Endothelial cell (in vitro differentiated cells): ENCODE measurements around the gene KIF26A. TPM values are rescaled to one million over a fixed set of nuclear protein-coding genes. Genes with fewer than 3 reads are reported as not detected.

Experiments
- DNase-seq: peaks from one replicate; pipeline ENCODE4 v3.0.0; 2021; ENCODE audit warnings: low spot score
- H3K27ac Mint-ChIP-seq: one replicate; pipeline ENCODE4 v1.8.0; 2021; ENCODE audit warnings: mixed read lengths, inconsistent platforms; ENCODE audit not compliant: unreplicated experiment
- H3K27me3 Mint-ChIP-seq: one replicate; pipeline ENCODE4 v1.8.0; 2021; ENCODE audit warnings: mild to moderate bottlenecking, moderate library complexity, mixed read lengths, inconsistent platforms; ENCODE audit not compliant: unreplicated experiment
- H3K36me3 Mint-ChIP-seq: one replicate; pipeline ENCODE4 v1.8.0; 2021; ENCODE audit warnings: mild to moderate bottlenecking, low read depth, mixed read lengths, inconsistent platforms; ENCODE audit not compliant: unreplicated experiment
- H3K4me1 Mint-ChIP-seq: one replicate; pipeline ENCODE4 v1.8.0; 2021; ENCODE audit warnings: mild to moderate bottlenecking, mixed read lengths, inconsistent platforms; ENCODE audit not compliant: unreplicated experiment
- H3K4me3 Mint-ChIP-seq: one replicate; pipeline ENCODE4 v1.8.0; 2021; ENCODE audit warnings: mild to moderate bottlenecking, mixed read lengths, inconsistent platforms; ENCODE audit not compliant: unreplicated experiment
- H3K9me3 Mint-ChIP-seq: one replicate; pipeline ENCODE4 v1.8.0; 2021; ENCODE audit warnings: mixed read lengths, inconsistent platforms; ENCODE audit not compliant: unreplicated experiment
- total RNA-seq: library from RNA; stranded (reverse); fragmentation: NEBNext Ultra II Directional; extraction: Animal tissue kit (Norgen Biotek cat#: 25700); gene quantifications from one replicate; pipeline ENCODE4 v1.2.1, GENCODE V29; 2021; ENCODE audit not compliant: unreplicated experiment
- TF ChIP-seq, protein P1 (sequence below): fragments of 200-600 bp; sonication (generic); IDR thresholded peaks from one replicate; pipeline ENCODE4 v1.5.0; 2021; ENCODE audit warnings: antibody characterized with exemption; ENCODE audit not compliant: unreplicated experiment

Gene KIF26A
- total RNA-seq, 1 donor from 2014 or later, result 96.9 TPM

- Mint-ChIP-seq H3K4me3 (no peak overlapping the region), H3K27ac (no peak overlapping the region), H3K36me3 (no peaks in the 10 kb centered on the region), H3K9me3 (no peaks in the 10 kb centered on the region), H3K4me1 (no peaks in the 10 kb centered on the region), H3K27me3 (no peaks in the 10 kb centered on the region)
- DNase-seq, result no peak
- TF ChIP-seq, protein P1, sequence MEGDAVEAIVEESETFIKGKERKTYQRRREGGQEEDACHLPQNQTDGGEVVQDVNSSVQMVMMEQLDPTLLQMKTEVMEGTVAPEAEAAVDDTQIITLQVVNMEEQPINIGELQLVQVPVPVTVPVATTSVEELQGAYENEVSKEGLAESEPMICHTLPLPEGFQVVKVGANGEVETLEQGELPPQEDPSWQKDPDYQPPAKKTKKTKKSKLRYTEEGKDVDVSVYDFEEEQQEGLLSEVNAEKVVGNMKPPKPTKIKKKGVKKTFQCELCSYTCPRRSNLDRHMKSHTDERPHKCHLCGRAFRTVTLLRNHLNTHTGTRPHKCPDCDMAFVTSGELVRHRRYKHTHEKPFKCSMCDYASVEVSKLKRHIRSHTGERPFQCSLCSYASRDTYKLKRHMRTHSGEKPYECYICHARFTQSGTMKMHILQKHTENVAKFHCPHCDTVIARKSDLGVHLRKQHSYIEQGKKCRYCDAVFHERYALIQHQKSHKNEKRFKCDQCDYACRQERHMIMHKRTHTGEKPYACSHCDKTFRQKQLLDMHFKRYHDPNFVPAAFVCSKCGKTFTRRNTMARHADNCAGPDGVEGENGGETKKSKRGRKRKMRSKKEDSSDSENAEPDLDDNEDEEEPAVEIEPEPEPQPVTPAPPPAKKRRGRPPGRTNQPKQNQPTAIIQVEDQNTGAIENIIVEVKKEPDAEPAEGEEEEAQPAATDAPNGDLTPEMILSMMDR, result no peak
Observed at GRCh38 chr14:104102282-104102914, 36.0 kb upstream of the KIF26A start.

GRCh38 chr14:104103061-104103445 is 35.3 kb upstream of the KIF26A start:
- no peaks in the 10 kb centered on the region for H3K4me1 Mint-ChIP-seq
- no peak overlapping the region for H3K4me3 Mint-ChIP-seq
- H3K9me3 Mint-ChIP-seq, result no peaks in the 10 kb centered on the region
- no peak overlapping the region for H3K27ac Mint-ChIP-seq
- DNase-seq, result no peak
- no peaks in the 10 kb centered on the region for H3K27me3 Mint-ChIP-seq
- TF ChIP-seq, protein P1, result no peak
- no peaks in the 10 kb centered on the region for H3K36me3 Mint-ChIP-seq

DNA sequence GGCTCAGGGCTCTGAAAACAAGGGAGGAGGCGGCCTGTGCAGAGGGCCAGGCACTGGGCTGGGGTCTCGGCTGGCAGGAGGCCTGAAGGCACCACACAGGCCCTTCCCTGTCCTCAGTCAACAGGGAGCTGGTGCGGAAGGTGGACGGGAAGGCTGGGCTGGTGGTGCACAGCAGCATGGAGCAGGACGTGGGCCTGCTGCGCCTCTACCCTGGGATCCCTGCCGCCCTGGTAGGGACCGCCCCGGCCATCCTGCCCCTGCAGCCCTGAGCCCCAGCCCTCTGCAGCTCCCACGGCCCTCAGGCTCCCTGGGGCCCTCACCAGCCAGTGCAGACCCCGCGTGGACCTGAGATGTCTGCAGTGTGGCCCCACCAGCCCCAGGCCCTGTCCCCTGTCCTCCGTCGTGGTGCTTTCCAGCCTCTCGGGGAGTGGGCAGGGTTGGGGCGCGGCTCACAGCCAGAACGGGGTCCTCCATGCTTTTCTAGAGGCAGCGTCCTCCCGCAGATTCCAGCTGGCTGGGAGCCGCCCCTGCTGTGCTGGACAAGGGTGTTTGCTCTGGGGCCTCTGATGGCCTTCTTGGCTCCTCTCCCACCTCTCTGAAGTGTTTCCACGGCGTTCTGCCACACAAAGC is 34.8 kb upstream of the KIF26A start:
- Mint-ChIP-seq H3K4me3 (no peak overlapping the region), H3K4me1 (no peaks in the 10 kb centered on the region), H3K9me3 (no peaks in the 10 kb centered on the region), H3K27ac (no peak overlapping the region), H3K36me3 (no peaks in the 10 kb centered on the region), H3K27me3 (peaks cover 2% of the 10 kb centered on the region)
- TF ChIP-seq, protein P1, result no peak
- DNase-seq, result no peak

GRCh38 chr14:104104076-104104901 is 34.1 kb upstream of the KIF26A start:
- no peak for DNase-seq
- TF ChIP-seq, protein P1, result no peak
- no peak overlapping the region for H3K27ac Mint-ChIP-seq
- no peaks in the 10 kb centered on the region for H3K9me3 Mint-ChIP-seq
- peaks cover 3% of the 10 kb centered on the region for H3K27me3 Mint-ChIP-seq
- H3K36me3 Mint-ChIP-seq, result no peaks in the 10 kb centered on the region
- H3K4me1 Mint-ChIP-seq, result no peaks in the 10 kb centered on the region
- H3K4me3 Mint-ChIP-seq, result no peak overlapping the region
